NCI-H1694 treated with DMSO at 0.1 percent for 48 hours (cell line): ENCODE data around the gene COL20A1.

ENCODE experiments used
- DNase-seq: peaks from one replicate; lab custom pipeline; 2025; lab: John Stamatoyannopoulos, UW

COL20A1 gene

DNA sequence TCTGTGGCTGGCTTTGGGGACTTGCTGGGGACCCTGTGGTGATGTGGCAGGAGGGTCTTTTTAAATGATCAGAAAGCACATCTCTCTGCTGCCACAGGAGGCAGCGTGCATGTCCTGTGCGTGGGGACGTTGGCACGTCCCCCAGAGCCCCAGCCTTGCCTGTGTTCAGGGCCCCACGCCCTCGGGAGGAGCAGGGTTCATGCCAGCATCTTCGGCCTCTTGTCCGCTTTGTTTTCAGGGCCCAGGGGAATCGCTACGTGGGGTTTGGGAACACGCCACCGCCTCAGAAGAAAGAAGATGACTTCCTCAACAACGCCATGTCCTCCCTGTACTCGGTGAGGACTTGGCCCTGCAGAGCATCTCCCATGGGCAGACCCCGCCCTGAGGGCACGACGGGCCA is 14.3 kb upstream of the COL20A1 start:
- no peak for DNase-seq

DNA sequence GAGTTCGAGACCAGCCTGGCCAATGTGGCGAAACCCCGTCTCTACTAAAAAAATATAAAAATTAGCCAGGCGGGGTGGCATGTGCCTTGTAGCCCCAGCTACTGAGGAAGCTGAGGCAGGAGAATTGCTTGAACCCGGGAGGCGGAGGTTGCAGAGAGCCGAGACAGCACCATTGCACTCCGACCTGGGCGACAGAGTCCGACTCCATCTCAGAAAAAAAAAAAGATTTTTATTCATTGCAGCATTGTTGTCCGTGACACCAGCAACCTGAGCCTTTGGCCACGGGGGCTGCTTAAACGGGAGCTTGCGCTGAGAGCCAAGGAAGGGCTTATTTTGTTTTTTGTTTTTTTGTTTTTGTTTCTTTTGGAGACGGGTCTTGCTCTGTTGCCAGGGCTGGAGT is 13.1 kb upstream of the COL20A1 start:
- DNase-seq: no peak

DNA sequence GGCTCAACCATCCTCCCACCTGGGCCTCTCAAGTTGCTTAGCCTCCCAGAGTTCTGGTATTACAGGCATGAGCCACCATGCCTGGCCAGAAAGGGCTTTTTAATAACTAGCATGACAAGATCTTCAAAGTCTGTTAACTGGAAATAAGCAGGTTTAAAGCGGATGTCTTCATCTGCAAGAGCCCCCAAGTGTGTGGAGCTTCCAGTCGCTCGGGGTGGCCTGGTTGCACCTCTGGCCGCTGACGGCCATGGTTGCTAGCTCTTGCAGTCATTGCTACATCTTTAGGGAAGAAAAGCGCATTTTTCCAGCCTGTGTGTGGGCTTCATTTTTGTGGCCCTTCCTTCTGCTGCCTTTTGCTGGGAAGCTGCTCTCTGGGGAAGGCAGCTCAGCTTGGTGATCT is 12.6 kb upstream of the COL20A1 start:
- no peak for DNase-seq

DNA sequence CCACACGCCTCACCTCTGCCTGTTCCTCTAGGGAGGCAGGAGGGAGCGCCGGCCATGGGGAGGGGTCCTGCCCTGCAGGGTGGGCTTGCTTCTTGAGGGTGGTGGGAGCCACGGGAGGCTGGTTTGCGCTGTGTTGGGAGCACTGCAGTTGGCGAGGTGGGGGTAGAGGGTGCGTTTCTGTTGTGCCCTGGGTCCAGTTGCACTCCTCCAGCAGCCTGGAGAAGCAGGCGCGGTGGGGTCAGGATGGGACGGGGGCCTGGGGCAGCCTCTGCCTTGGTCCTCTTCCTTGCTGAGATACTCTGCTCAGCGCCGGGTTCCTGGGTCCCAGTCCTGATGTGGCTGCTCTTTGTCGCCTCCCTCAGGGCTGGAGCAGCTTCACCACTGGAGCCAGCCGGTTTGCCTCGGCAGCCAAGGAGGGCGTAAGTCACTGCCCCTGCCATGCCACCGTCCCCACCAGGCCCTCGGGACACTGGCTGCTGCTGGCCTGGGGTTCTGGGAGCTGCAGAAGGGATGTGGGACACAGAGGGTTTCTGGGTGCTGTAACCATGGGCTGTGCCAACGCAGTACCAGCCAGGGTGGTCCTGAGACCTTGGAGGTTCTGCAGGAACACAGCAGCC is 11.9 kb upstream of the COL20A1 start:
- no peak for DNase-seq

DNA sequence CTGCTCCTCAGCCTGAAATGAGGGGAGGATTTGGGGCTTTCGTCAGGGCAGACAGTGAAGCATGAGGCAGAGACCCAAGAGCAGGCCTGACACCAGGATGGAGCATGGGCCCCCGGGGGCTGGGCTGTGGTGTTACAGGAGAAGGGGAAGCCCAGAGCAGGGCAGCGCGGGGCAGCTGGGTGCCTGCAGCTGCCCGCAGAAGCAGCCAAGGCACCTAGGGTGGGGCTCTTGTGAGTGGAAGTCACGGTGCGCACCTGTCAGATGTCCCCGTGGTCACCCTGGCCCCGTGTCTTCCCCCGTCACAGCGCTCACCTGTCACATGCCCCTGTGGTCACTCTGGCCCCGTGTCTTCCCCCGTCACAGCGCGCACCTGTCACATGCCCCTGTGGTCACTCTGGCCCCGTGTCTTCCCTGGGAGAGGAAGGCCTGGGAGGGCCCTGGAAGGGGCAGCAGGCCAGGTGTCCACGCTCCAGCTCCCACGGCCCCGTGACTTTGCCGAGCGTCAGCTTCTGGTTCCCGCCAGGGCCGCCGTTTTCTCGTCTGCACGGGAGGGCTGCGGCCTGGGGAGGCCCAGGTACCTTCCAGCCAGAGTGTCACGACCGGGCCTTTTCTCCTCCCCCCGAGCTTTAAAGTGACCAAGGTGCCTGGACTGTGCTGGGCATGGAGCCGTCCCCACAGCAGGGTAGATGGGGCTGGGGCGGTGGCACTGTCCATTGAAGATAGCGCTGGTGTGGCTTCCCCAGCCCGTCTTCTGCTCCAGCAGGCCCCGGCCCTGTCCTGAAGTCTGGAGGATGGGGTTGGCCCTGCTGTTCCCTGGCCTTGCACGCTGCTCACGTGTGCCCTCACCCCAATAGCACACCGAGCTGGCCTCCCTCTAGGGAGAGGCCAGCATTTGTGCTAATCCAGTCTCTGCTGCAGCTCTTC is 11.0 kb upstream of the COL20A1 start:
- DNase-seq: no peak

DNA sequence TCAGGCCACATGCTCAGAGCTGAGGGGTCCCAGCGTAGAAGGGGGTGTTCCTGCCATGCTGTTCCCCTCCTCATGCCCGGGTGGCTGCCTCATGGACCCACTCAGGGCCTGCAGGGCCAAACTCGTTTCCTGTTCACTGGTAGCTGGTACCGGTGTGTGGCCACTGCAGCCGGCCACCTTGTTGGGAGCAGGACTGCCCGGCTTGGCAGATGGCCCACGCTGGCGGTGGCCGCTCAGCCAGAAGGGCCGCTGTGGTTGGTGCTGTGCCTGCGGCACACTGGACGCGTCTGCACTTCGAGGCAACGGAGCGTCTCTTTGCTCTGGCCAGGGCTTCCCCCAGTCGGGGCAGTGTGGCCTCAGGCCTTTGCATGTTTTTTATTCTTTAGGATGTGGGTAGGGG is 10.0 kb upstream of the COL20A1 start:
- DNase-seq: no peak

DNA sequence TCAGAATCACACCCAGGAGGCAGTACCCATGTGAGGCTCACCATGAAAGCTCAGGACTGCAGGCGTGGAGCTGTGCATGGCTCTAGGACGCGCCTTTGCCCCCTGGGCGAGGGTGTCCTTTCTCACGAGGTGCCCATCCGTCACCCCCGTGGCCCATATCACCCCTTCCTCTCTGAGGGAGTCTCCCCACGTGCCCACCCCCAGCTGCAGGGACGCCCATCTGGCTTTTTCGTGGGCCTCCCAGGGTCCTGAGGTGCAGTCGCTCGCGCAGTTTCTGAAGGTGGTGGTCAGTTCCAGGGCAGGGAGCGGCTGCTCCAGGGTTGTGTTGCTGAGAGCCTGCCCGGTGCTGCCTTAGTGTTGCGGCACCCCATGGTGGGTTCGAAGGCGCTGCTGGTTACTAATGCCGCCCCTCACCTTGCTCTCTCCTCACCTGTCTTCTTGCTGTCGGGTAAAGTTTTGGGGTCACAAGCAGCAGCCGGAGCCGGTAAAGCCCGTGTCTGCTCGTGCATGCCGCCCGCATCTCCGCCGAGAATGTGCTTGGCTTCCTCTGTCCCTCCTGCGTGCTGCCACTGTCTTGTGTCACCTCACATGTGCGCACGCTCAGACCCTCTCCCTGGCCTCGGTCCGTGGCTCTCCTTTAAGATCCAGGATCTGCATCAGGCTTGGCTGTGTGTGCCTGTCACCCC is 9.4 kb upstream of the COL20A1 start:
- DNase-seq: no peak

DNA sequence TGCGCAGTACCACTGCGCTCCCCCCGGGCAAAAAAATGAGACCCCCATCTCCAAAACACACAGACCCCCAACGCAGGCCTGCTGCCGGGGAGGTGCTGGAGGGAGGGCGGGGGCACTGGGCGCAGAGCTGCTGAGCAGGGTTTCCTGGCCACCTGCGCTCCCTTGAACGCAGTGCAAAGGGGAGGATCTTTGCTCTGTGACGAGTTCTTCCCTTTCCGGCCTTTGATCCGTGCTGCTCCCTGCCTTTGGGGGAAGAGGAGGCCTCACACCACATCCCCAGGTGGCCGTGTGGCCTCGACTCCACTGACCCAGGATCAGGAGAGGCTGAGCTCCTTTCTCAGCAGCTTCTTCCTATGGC is 8.9 kb upstream of the COL20A1 start:
- DNase-seq: no peak

DNA sequence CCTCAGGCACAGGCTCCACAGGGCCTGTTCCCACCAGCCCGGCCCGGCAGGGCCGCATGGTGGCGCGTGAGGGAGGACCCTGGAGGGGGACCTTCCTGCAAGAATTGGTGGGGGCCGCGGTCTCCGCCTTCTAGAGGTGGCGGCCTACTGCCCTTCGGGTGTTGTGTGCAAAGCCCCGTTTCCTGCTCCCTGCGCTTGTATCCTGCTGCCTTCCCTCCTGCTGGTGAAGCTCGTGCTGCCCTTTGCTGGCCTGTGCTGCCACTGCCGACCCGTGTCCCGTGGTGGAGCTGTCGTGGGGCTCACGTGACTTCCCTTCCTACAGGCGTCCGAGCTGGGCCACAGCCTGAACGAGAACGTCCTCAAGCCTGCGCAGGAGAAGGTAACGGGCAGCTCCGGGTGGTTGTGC is 8.4 kb upstream of the COL20A1 start:
- DNase-seq: no peak

DNA sequence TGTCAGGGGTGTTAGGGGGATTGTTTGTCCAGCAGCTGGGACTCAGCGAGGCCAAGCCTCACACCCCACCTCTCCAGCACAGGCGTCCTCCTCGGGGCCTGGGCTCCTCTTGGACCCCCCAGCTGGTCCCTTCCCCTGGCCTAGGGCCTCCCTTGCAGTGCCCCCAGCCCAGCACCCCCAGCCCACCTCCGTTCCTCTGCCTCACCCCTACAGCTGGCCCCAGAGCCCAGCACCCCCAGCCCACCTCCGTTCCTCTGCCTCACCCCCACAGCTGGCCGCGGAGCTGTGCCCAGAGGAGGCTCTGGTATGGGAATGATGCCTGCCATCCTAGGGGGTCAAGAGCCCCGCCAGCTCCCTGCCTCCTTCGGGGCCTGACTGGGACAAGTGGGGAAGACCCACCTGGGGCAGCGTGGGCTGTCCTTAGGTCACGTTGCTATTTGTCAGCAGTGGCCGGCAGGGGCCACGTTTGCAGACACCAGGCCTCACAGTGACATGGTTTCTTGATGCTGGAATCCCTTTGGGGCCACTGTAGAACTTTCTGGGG is 7.9 kb upstream of the COL20A1 start:
- no peak for DNase-seq

DNA sequence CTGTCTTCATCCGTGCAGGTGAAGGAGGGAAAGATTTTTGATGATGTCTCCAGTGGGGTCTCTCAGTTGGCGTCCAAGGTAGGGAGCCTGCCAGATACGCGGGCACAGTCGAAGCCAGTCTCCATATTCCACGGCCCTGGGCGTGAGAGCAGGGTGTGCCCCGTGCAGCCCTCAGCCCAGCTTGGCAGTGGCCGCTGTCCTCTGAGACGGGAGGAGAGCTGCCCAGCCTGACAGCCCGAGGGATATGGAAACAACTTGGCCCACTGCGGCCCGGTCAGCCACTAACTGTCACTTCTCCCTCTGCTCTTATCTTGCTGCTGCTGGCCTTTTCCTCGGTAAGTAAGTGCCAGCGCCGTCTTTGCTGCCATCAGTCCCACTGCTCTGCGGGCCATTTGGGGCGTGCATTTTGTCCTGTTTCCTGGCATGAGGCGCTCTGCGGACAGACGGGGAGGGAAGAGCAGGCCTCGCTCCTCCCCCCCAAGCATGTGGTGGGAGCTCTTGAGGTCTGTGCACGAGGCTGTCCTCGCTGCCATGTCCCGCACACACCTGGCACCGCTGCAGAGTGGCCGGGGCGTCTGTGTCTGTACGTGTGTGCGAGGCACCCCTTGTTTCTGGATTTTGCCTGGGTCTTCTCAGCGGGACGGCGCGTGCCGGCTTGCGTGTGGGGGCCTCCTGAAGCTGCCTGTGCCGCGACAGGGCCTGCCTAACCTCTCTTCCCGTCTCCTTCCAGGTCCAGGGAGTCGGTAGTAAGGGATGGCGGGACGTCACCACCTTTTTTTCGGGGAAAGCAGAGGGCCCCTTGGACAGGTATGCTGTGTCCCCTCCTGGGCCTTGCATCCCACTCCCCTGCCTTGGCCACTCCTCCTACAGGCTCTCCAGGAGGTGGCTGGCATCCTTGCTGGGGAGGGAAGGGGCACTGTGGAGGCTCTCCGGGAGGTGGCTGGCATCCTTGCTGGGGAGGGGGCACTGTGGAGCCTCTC is 7.1 kb upstream of the COL20A1 start:
- DNase-seq: no peak

DNA sequence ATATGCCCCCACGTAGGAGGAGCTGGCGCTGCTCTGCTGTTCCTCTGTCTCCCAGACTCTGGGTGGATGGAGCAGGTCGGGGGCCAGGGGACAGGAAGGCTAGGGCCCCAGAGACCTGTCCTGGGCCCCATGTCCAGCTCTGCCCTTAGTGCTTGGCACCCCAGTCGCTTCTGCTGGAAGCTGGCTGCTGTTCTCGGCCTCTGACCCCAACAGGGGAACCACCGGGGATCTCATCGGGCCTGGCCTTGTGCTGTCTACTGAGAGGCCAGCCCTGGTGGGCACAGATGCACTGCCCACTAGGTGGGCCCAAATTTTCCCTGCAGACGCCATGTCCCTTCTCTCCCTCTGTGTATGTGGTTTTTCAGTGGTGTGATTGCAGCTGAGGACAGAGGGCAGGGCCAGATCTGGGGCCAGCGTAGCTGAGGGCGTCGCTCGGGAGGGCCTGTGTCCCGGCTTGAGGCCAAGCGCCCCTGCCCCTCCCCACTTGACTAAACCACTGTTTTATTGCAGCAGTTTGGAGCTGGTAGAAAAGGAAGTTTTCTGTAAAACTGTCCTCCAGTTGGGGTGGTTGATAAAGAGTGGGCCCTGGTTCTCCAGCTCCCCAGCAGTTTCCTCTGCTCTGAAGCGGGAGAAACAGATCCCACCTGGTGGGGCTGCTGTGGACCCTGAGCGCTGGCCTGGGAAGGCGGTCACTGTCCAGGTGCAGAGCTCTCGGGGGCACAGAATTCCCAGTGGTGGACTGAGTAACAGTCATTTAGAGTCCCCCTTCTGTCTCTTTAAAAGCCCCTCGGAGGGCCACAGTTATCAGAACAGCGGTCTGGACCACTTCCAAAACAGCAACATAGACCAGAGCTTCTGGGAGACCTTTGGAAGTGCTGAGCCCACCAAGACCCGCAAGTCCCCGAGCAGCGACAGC is 5.9 kb upstream of the COL20A1 start:
- DNase-seq: no peak

DNA sequence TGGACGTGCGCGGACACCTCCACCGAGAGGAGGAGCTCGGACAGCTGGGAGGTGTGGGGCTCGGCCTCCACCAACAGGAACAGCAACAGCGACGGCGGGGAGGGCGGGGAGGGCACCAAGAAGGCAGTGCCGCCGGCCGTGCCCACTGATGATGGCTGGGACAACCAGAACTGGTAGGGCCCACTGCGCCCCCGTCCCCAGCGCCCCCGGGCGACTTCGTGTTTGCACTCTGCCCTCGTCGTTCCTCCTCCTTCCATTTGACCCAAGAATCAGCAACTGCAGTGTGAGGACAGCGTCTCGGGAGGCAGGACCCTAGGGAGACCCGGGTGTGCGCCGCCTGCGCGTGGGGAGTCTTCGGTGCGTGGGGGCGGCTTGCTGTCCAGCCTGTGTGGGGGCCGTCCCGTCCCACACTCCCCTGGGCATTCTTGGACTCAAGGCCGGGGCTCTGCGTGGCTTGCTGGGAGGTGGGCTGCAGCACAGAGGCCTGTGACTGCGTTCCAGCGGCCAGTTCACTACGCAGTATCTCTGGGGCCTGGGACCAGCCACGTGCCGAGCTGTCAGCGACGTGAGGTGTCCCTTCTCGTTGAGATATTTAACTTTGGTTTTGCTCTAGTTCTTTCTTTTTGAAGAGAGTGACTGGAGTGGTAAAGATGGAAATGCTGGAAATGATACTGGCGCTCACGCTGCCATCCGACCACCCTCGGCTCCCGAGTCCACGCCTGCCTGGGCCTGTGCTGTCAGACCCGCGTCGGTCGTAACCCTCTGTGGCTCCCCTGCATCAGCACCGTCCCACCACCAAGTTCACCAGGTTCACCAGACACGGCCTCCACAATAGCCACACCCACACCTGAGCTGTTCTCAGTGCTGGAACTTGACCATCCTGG is 5.0 kb upstream of the COL20A1 start:
- no peak for DNase-seq

DNA sequence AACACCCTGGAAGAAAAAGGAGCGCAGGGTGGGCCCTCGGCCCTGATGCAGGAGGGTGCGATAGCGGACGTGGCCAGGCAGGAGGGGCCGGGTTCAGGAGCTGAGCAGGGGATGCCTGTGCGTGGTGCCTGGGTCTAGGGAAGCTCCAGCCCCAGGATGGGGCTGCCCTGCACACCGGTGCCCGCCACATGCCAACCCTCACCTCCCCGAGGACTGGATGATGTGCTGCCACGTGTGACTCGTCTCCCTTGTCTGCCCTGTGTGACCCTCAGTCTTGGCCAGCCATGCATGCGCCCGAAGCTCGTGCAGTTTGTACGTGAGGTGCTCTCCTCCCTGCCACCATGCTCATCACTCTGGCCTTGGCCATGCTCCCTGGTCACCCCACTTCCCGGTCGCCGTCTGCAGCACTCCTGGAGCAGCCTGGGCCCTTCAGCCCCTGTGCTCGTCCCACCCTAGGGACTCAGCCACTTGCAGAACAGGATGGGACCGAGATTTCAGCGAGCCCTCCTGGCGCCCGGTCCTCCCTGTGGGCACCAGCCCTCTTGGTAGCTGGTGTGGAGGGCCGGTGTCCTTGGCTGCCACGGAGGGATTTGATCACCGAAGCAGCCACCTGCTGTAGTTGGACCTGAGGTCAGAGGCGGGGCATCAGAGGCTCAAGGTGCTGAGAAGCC is 4.3 kb upstream of the COL20A1 start:
- no peak for DNase-seq

DNA sequence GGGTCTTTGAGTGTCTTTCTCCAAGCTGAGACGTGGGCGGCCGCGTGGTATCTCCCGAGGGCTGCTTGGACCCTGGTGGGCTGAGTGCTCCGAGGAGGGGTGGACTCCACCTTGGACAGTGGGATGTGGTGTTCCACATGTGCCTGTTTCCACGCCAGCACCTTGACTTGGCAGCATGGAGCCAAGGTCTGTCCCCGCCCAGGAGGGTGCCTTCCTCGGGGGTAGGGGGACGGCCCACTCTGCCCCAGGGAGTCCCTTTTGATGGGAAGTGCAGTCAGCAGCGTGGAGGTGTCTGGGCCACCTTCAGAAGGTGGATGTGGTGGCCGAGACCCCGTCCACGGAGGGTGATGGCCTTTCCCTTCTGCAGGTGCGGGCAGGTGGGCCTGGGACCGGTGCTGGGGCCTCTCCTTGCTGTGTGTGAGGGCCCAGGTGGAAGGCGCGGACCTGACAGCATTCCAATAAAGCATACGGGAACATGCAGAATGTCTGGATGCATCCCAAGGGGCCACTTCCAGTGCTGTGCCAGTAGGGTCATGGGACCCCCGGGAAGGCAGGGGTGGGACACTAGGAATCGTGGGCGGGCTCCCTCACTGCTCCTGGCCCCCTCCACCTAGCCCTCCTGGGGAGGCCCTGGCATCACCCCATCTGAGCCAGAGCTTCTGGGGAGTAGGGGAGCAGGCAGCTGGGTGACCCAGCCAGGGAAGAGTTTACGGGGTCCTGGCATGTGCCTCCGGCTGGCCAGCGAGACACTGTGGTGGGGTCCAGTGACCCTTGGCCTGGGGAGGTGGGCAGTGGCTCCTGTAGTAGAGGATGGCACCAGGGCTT is 3.5 kb upstream of the COL20A1 start:
- no peak for DNase-seq

DNA sequence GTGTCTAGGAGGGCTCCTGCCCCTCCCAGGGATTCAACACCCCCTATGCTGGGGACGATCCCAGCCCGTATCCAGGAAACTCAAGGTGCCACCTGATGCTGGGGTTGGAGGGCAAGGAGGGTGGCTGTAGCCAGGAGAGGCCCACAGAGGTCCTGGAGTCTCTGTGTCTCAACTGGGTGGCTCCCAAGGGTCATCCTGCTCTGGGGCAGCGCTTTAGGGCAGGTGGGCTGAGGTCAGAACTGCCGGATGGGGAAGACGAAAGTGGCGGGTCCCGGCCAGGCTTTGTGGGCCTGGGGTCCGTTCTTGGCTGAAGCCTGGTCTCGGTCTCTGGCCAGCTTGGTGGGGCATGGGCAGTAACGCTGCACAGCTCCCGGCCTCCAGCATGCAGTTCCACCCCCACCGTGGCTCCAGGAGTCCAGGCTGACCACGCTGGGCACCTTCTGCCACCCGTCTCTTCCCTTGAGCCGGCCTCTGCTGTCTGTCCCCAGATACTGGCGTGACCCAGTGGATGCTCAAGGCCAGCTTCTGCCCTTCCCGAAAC is 2.8 kb upstream of the COL20A1 start:
- no peak for DNase-seq

DNA sequence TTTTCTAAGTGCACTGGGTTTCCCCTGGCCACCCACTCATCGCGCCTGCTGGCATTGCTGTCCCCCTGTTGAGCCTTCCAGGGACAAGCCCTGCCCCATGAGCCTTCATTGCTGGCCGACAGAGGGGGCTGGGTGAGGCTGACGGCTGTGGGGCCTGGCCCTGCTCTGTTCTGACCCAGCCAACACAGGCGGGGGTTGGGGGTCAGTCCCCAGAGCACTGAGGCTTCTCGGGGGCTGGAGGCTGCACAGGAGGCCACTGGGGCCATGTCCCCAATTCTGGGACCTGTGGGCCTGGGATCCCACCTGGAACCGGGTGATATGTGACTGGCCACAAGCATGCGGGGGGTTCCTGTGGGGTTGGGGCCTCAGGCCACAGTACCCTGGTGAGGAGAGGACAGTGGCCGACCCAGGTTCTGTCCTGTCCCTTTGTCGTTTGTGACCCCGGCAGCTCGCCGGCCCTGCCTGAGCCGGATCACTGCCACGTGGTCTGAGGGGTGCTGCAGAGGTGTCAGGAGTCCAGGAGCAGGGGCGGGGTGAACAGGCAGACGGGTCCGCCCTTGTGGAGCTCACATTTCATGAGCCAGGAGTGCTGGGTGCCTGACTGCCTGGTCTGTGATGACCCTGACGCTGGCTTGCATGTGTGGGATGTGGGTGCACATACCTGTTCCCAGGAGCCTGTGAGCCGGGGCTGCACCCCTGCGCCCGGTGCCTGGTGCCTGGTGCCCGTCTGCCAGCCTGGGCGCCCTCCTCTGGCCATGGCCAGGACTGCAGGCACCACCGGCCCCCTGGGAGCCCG is 2.1 kb upstream of the COL20A1 start:
- no peak for DNase-seq
